Right lobe of liver (tissue), 6 donors: ENCODE measurements around the gene ARID3A. TPM values are rescaled to one million over a fixed set of nuclear protein-coding genes. Genes with fewer than 3 reads are reported as not detected.
A peak's percentile ranks its signal among the peaks of the same experiment; 100 is the strongest.

Source experiments
- ATAC-seq, 4 donors: fragments of 200-7000 bp; cut with Tn5 transposase; one replicate each; pipeline ENCODE4 v1.9.1; 2020; ENCODE audit warnings: mild to moderate bottlenecking in 4 of 4, moderate library complexity in 4 of 4
- DNase-seq, 3 donors: peaks; one replicate each; pipeline ENCODE4 v3.0.0-alpha.2; 2020
- H3K27ac ChIP-seq, 3 donors: fragments of 200-600 bp; one replicate each; pipeline ENCODE4 v1.8.0; 2022
- H3K27me3 ChIP-seq, 2 donors: fragments of 200-600 bp; one replicate each; pipeline ENCODE4 v1.8.0; 2022
- H3K36me3 ChIP-seq, 4 donors: fragments of 200-600 bp; sonication (generic) in 1 of 4; one replicate each; pipeline versions ENCODE4 v1.5.1 to v1.8.0; 2017 to 2022; ENCODE audit warnings: control low read depth in 1 of 4
- H3K4me1 ChIP-seq, 4 donors: fragments of 200-600 bp; sonication (generic) in 1 of 4; one replicate each; pipeline versions ENCODE4 v1.5.1 to v1.8.0; 2017 to 2022; ENCODE audit warnings: control low read depth in 1 of 4
- H3K4me3 ChIP-seq, 3 donors: fragments of 200-600 bp; one replicate each; pipeline ENCODE4 v1.8.0; 2022
- H3K9me3 ChIP-seq, 4 donors: fragments of 200-600 bp; sonication (generic) in 1 of 4; one replicate each; pipeline versions ENCODE4 v1.5.1 to v1.8.0; 2017 to 2022; ENCODE audit warnings: control low read depth in 1 of 4
- CTCF ChIP-seq, 4 donors: fragments of 200-600 bp in 3 of 4; fragments of 450-650 bp in 1 of 4; IDR thresholded peaks; one replicate each; pipeline versions ENCODE4 v1.5.1 to v1.8.0; 2016 to 2022; ENCODE audit warnings: antibody characterized with exemption in 4 of 4, mild to moderate bottlenecking in 2 of 4
- POLR2A ChIP-seq: fragments of 450-650 bp; IDR thresholded peaks from one replicate; pipeline ENCODE4 v1.6.1; 2017; ENCODE audit warnings: antibody characterized with exemption, mild to moderate bottlenecking
- WGBS: methylation state at CpG from one replicate; pipeline ENCODE4 v1.1.6; 2018; ENCODE audit warnings: low coverage, low lambda C conversion rate; ENCODE audit not compliant: insufficient coverage; ENCODE audit errors: missing lambda C conversion rate; 5-methylcytosine and 5-hydroxymethylcytosine counted together
- intact Hi-C, 2 donors: fragments of 100-400 bp; cut with DNase I; formaldehyde crosslinking; loops; one replicate each; pipeline versions ENCODE4 v1.11.2 to v1.14.1; 2022
- total RNA-seq, 6 experiments: library from RNA; depleted of rRNA in 2 of 6; stranded (reverse); fragments of >200 nt in 2 of 6; fragmentation: NEBNext Ultra II Directional in 3 of 6; extraction: Animal tissue kit (Norgen Biotek cat#: 25700) in 3 of 6; gene quantifications; one replicate each; pipeline versions ENCODE4 v1.1.0 to v1.2.4, GENCODE V29; 2016 to 2023
- donor health status: DM: no; HTN: yes; CAD: no.
- donor health status: DM: no; HTN: no; CAD: no.
- donor health status: DM: no; HTN: no; CAD: no.
- donor health status: DM: no; HTN: yes; CAD: no.
- donor health status: DM: no; HTN: yes; CAD: no.

Gene ARID3A
- total RNA-seq, 6 experiments from 2014 or later, result 0.74 to 5.3 (median 1.9) TPM

- no peaks in the 10 kb centered on the region for H3K27me3 ChIP-seq
- peak overlapping the region; percentile 72 to 94 (median 86) for H3K4me3 ChIP-seq
- WGBS, result 5% methylated on average over 23 of the region's 27 CpGs
- ATAC-seq (no peak), DNase-seq (no peak)
- peak overlapping the region in 2 of 3 donors; percentile 89 to 90 for H3K27ac ChIP-seq
- no peaks in the 10 kb centered on the region for H3K9me3 ChIP-seq
- TF ChIP-seq CTCF (IDR thresholded peaks at IDR 0.05), result no peak
- TF ChIP-seq POLR2A, result no peak
- intact Hi-C loops, result no loop called here
- H3K36me3 ChIP-seq, result peaks cover 0 to 9% (median under 1%) of the 10 kb centered on the region in 4 donors
- no peaks in the 10 kb centered on the region for H3K4me1 ChIP-seq
Observed at GRCh38 chr19:892243-892893, 33.5 kb upstream of the ARID3A start.

- H3K4me3 ChIP-seq, result peak within 1 kb of the TSS; percentile 72 to 94 (median 86)
- no peaks in the 10 kb centered on the region for H3K9me3 ChIP-seq
- H3K36me3 ChIP-seq, result peaks cover 0 to 10% (median under 1%) of the 10 kb centered on the region in 4 donors
- peak within 1 kb of the TSS; percentile 89 to 91 (median 90) for H3K27ac ChIP-seq
- TF ChIP-seq CTCF (IDR thresholded peaks at IDR 0.05) (no peak), POLR2A (peak; percentile 45)
- no peaks in the 10 kb centered on the region for H3K4me1 ChIP-seq
- ATAC-seq (peak; percentile 95 to 99 (median 97)), DNase-seq (peak; percentile 91 to 94 (median 92))
- 2% methylated on average over 19 of the region's 69 CpGs for WGBS
- intact Hi-C loops, result no loop called here
- no peaks in the 10 kb centered on the region for H3K27me3 ChIP-seq
Observed at GRCh38 chr19:892894-893689, 32.7 kb upstream of the ARID3A start, which contains the start of the genes MED16 and RNU6-9. TSS of gene MED16 (minus strand) at chr19:893187. CDS start at chr19:891131, 2,056 bp downstream. TSS of gene RNU6-9 (plus strand) at chr19:893484.

GRCh38 chr19:896434-896833, 29.4 kb upstream of the ARID3A start:
- no peak for TF ChIP-seq CTCF (IDR thresholded peaks at IDR 0.05)
- peaks cover 0 to 6% (median 0%) of the 10 kb centered on the region in 4 donors for H3K36me3 ChIP-seq
- ATAC-seq (no peak), DNase-seq (no peak)
- no peaks in the 10 kb centered on the region for H3K4me1 ChIP-seq
- 93% methylated on average over 8 of the region's 10 CpGs for WGBS
- no peaks in the 10 kb centered on the region for H3K9me3 ChIP-seq
- no peak overlapping the region for H3K4me3 ChIP-seq
- H3K27me3 ChIP-seq, result no peaks in the 10 kb centered on the region
- intact Hi-C loops, result no loop called here
- no peak overlapping the region for H3K27ac ChIP-seq

GRCh38 chr19:896999-897398, 28.8 kb upstream of the ARID3A start:
- whole genome bisulfite sequencing, result 88% methylated on average over 9 of the region's 11 CpGs
- Histone ChIP-seq H3K27me3 (no peaks in the 10 kb centered on the region), H3K4me3 (no peak overlapping the region), H3K9me3 (no peaks in the 10 kb centered on the region), H3K36me3 (peaks cover 0 to 6% (median 0%) of the 10 kb centered on the region in 4 donors), H3K4me1 (peaks cover 0 to 2% (median 0%) of the 10 kb centered on the region in 4 donors), H3K27ac (no peak overlapping the region)
- no peak for TF ChIP-seq CTCF (IDR thresholded peaks at IDR 0.05)
- TF ChIP-seq POLR2A, result no peak
- no peak for DNase-seq
- no peak for ATAC-seq
- intact Hi-C loops, result no loop called here
